Measurements from ENCODE around the gene CXCR3.
"Not testable (repeated sequence)": the region's sequence is repeated elsewhere in the genome, so short reads cannot be mapped to it uniquely, and the experiment has no call there.

Gene CXCR3

GRCh38 chrX:71607488-71607887, 10.8 kb downstream of the CXCR3 start:
- no peak for DNase-seq

GRCh38 chrX:71606536-71607216, 11.6 kb downstream of the CXCR3 start:
- no peak for DNase-seq

- DNase-seq: no peak
Measured at GRCh38 chrX:71604796-71605568, 13.3 kb downstream of the CXCR3 start.

- no peak for DNase-seq
Measured at GRCh38 chrX:71604141-71604540, 14.2 kb downstream of the CXCR3 start.

- no peak for DNase-seq
Measured at GRCh38 chrX:71603618-71604017, 14.7 kb downstream of the CXCR3 start.

GRCh38 chrX:71599965-71600364, 18.3 kb downstream of the CXCR3 start:
- DNase-seq: no peak

GRCh38 chrX:71593210-71593609, 25.1 kb downstream of the CXCR3 start:
- not testable (repeated sequence) for DNase-seq

- DNase-seq: no peak
Measured at GRCh38 chrX:71586929-71587328, 31.4 kb downstream of the CXCR3 start.

GRCh38 chrX:71581210-71581609, 37.1 kb downstream of the CXCR3 start:
- no peak for DNase-seq

- DNase-seq: no peak
Measured at GRCh38 chrX:71579990-71580380, 38.3 kb downstream of the CXCR3 start.

GRCh38 chrX:71579136-71579989, 38.9 kb downstream of the CXCR3 start:
- DNase-seq: no peak

GRCh38 chrX:71578253-71579135, 39.8 kb downstream of the CXCR3 start, which contains the start of gene GCNA:
Gene GCNA, plus strand, starts transcription at chrX:71578437. Its CDS starts 2,385 bp downstream, at chrX:71580822.
- DNase-seq: no peak

GRCh38 chrX:71577682-71578081, 40.6 kb downstream of the CXCR3 start:
- no peak for DNase-seq

GRCh38 chrX:71573590-71573989, 44.7 kb downstream of the CXCR3 start:
- DNase-seq: no peak

- not testable (repeated sequence) for DNase-seq
Measured at GRCh38 chrX:71571390-71571789, 46.9 kb downstream of the CXCR3 start.
